Skin epidermis (tissue), 12 donors: ENCODE measurements around the gene PPP1R12A.

Source experiments
- H3K27ac ChIP-seq, 21 experiments: fragments of 200-600 bp; sonication (generic) in 11 of 21; one replicate each; pipeline ENCODE4 v1.5.0; 2020; ENCODE audit warnings: mild to moderate bottlenecking in 3 of 21, inconsistent platforms in 2 of 21, moderate library complexity in 2 of 21
- H3K4me3 ChIP-seq, 7 experiments: fragments of 200-600 bp; sonication (generic) in 2 of 7; one replicate each; pipeline ENCODE4 v1.5.0; 2020; ENCODE audit warnings: inconsistent platforms in 2 of 7, mild to moderate bottlenecking in 2 of 7, moderate library complexity in 1 of 7

The PPP1R12A gene

DNA sequence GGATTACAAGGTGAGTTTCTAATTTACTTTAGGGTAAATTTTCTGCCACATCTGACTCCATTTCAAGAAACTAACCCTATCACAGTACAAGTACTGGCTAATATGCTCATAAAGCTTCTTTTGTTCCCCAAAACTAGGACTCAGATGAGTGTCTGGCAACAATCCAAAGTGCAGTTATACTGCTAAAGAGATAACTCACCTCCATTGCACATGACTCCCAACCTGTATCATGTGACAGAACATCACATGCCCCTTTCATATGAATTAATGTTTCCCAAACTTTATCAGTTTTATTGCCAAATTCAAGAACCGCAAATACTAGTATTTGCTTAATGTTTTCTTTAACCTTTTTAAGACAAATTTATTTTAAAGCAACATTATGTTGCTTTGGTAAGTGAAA is 3.9 kb upstream of the PPP1R12A start:
- Histone ChIP-seq H3K4me3 (no peak overlapping the region), H3K27ac (no peak overlapping the region)

DNA sequence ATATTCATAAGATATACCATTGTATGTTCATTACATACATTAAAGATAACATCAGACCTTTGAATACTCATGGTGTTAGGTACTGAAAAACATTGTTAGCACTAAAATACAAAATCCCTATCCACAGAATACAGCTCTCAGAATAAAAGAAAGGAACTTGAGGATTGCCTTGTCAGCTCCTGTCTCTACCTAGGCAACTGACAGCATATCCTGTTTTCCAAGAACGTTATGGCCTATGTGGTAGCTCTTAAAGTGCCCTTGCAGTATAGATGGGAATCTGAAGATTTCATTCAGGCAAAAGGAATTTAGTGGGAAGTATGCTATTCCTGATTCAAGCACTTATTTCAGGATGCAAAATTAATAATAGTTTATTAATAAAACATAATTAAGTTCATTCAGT is 1.8 kb upstream of the PPP1R12A start:
- Histone ChIP-seq H3K4me3 (no peak overlapping the region), H3K27ac (no peak overlapping the region)

DNA sequence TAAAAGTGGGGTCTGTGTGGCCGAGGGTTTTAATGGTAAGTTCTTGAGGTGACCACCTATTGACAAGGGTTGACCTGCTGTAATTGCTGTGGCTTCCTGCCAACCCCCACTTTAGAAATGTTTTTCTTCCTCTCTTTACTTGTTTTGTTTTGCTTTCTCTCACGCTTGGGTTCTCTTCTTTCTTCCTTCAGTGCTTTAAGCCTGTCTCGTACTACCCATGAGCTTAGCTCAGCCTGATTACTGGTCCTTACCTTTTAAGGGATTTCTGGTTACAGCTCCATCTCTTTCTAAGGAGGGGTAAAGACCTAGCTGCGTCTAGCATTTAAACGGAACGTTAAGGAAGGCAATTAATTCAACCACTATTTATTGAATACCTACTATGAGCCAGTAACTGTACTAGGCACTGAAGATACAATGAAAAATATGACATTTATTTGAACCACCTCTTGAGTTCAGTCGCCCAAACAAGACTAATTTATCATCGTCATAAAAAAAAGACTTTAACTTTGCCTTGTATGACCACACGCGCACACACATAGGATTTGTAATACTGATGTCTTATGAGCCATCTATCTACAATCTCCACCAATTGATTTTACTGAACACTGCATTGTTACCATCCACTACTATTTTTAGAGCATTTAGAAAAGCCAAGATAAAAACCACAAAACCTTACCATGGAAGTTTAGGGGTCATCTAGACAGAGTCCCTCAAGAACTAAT is 888 bp upstream of the PPP1R12A start:
- Histone ChIP-seq H3K4me3 (peak overlapping the region; percentile 72 to 92 (median 78)), H3K27ac (peak overlapping the region; percentile 83 to 98 (median 95))

DNA sequence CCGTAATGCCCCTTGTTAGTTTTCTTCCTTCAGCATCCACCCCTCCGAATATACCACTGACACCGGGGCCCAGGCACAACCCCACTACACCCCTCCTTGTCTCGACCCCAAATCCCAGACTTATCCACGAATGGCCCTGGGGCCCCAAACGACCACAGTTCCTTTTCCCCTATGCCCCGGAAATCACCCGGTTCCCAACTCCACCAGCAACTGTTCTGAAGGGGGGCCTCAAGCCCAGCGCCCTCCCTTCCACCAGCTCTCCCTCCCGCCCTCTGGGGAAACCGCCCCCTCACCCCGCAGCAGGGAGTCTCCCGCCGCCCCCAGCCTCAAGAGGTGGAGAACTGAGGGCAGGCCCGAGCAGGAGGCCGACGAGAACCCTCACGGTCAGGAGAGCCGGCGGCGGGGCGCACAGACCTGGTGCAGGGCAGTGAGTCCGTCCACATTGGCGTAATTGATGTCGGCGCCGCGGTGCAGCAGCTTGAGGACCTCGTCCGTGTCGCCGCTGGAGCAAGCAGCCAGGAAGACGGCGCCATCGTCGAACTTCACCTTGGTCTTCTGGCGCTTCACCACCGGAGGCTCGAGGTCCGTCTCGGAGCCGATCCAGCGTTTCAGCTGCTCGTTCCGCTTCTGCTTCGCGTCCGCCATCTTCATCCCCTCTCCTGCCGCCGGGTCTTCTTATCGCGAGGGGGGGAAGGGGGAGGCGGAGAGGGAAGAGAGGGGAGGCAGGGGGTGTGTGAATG is 446 bp downstream of the PPP1R12A start:
- peak overlapping the region; percentile 72 to 92 (median 78) for H3K4me3 ChIP-seq

DNA sequence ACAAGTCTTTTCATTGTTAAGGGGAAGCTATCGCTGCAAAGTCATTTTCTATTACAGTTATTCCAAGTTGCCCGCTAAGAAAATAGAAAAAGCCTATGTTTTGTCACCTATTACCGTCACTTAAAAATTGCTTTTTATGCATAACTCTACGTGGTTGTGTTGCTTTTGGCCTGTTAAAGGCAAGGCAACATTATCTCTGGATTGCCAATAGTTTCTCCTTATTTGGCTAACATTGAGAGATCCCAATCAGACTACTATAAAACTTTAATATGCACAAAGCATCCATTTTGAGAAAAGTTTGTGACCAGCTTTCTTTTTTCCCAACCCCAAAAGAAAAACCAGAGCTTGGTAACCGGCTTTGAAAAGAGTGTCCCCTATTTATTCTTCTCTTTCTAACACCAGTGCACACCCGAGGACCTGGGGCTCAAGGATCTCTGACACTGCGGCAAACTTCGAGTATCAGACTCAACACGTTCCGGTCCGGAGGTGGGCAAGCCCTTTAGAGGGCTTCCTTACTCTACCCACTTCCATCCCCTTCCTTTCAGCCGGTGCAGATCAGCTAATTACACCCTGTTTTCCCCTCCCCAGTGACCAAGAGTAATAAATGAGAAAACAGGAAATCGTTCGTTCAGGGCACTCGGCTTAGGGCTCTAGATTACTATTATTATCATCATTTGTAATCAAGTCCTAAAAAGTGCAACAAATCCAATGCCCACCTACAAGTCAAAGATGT is 1.2 kb downstream of the PPP1R12A start:
- Histone ChIP-seq H3K4me3 (peak overlapping the region; percentile 72 to 92 (median 78)), H3K27ac (peak overlapping the region; percentile 83 to 98 (median 95))

More for the DNA sequence above, 446 bp downstream of the PPP1R12A start:
- peak overlapping the region; percentile 83 to 98 (median 95) for H3K27ac ChIP-seq

DNA sequence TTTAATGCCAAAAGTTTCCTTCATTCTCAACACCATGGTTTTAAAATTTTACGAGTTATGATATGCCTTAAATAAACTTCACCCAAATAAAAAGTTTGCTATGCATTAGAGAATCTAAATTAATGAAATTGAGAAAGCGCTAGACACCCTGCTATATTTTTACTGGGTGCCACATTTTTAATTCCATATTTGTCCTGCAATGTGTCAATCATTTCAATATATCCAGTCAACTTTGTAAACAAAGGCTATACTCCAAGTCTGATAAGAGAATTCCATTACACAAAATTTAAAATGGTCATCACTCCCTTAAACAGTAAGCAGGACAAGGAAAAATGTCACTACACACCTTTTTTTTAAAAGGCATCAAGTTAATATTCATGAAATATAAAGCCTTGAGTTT is 1.9 kb downstream of the PPP1R12A start:
- Histone ChIP-seq H3K4me3 (peak overlapping the region; percentile 72 to 92 (median 78)), H3K27ac (peak overlapping the region in 12 of 21 experiments; percentile 91 to 98 (median 96))

DNA sequence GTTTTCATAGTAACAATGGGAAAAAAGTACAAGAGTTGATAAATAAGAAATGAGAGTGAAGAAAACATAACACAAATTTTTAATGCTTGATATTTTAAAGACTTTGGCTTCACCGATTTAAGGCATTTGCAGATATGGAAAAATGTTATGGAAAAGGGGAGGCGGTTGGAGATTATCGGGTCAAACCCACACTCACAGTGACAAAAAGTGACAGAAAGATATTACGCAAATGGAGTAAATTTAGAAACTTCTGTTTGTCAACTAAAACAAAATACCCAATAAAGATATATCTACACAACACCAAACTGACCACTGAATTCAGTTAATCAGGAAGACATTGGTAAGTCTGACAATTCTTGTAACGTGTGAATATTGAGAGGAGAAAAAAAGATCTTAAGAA is 2.5 kb downstream of the PPP1R12A start:
- H3K4me3 ChIP-seq = peak overlapping the region in 3 of 7 experiments; percentile 72 to 89 (median 75)
- H3K27ac ChIP-seq = peak overlapping the region in 4 of 21 experiments; percentile 5 to 98 (median 68)

DNA sequence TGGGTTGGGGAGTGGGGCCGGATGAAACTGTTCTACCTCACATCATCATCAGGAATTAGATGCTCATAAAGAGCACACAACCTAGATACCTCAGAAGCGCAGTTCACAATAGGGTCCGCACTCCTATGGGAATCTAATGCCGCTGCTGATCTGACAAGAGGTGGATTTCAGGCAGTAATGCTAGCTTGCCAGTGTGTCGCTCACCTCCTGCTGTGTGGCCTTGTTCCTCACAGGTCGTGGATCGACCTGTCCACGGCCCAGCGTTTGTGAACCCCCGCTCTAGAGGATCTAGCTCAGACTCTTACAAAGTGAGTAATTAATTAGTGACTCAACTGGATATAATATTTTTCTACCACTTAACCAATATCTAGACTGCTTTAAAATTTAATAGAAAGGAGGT is 5.8 kb downstream of the PPP1R12A start:
- Histone ChIP-seq H3K4me3 (no peak overlapping the region), H3K27ac (no peak overlapping the region)

DNA sequence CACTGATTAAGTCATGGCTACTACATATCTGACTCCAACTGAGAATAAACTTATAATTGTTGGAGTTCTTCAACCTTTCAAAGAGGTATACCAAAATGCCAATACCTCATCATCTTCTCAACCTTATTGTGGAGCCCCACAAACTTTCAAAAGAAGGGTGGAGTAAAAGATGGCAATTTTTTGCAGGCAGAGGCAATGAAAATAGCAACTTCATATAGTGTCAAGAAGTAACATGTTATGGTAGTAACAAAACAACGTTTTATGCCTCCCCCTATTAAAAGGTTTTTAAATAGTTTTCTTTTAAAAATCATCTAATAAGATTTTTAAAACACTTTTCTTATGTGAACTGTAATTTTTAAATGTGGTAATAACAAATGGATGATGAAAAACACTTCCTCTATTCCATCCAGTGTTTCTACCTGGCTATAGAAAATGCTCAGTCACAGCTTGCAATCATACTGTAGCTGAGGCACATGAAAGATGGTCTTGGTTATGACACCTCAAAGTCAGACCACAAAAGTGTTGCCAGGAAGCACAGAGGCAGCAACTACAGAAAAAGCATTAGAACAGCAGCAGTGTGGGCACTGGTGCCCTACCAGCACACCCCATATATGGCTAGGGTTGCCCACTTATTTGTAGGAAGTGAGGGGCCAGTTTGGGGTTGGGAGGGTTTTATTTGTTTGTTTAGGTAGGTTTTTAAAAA is 7.0 kb downstream of the PPP1R12A start:
- Histone ChIP-seq H3K4me3 (no peak overlapping the region), H3K27ac (peak overlapping the region in 7 of 21 experiments; percentile 10 to 70 (median 23))

DNA sequence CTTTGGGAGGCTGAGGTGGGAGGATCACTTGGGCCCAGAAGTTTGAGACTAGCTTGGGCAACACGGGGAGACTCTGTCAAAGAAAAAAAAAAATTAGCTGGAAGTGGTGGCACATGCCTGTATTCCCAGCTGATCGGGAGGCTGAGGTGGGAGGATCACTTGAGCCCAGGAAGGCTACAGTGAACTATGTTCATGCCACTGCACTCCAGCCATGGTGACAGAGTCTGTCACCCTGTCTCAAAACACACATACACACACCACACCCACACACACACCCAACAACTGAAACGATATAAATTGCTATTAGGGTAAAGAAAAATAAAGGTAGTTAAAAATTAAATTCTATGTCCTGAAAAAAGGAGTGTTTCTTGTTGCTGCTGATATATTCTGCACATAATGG is 7.9 kb downstream of the PPP1R12A start:
- H3K27ac ChIP-seq = peak overlapping the region in 2 of 21 experiments; percentile 10 to 70

DNA sequence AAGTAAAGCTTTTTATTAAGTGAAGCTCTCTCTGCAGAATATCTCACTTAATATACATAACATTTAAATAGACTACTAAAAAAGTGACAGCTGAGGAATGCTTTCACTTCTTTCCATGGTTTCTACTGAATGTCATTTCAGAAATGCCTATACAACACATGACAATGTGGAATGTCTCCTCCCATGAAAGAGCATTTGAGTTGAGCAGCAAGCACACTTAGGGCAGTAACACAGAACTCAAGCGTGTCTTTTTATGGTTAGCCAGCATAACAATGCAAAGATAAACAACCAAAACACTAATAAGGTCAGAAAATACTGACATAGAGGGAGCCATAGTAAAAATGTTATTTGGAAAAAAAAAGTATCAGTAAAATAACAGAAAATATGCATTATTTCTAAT is 9.4 kb downstream of the PPP1R12A start:
- Histone ChIP-seq H3K27ac (no peak overlapping the region), H3K4me3 (no peak overlapping the region)

More for the DNA sequence above, 7.9 kb downstream of the PPP1R12A start:
- no peak overlapping the region for H3K4me3 ChIP-seq

DNA sequence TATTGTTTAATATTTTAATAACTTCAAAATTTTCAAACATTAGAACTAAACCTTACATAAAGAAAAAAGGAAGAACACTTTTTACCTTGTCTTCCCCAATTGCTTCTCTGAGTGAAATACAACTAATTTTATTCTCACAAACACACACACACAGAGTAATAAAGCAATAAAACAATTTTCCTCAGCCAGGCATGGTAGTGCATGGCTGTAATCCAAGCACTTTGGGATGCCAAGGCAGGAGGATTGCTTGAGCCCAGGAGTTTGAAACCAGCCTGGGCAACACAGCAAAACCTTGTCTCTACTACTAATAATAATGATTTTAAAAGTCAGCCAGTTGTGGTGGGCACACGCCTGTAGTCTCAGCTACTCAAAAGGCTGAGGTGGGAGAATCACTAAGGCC is 13.1 kb downstream of the PPP1R12A start:
- Histone ChIP-seq H3K4me3 (no peak overlapping the region), H3K27ac (no peak overlapping the region)

DNA sequence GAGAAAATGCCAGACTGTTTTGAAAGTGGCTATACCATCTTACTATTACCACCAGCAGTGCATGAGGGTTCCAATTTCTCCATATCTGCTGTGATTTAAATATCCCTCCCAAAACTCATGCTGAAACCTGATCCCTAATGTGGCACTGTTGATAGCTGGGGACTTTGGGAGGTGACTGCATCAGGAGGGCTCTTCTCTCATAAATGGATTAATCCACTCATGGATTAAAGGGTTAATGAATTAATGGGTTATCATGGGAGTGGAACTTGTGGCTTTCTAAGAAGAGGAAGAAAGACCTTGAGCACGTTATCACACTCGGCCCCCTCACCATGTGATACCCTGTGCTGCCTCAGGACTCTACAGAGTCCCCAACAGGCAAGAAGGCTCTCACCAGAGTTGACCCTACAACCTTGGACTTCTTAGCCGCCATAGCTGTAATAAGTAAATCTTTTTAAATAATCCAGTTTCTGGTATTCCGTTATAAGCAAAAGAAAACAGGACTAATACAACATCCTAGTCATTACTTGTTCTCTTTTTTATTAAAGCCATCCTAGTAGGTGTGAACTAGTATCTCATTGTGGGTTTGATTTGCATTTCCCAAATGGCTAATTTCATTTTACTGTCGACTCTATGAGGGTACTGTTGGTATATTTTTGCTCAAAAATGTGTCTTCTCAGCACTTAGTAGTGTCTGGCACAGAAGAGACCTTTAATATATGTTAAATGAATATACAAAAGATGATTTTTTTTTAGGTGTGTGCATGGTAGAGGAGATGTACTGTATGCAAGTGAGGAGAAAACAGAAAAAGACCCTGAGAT is 14.3 kb downstream of the PPP1R12A start:
- Histone ChIP-seq H3K27ac (no peak overlapping the region), H3K4me3 (no peak overlapping the region)

DNA sequence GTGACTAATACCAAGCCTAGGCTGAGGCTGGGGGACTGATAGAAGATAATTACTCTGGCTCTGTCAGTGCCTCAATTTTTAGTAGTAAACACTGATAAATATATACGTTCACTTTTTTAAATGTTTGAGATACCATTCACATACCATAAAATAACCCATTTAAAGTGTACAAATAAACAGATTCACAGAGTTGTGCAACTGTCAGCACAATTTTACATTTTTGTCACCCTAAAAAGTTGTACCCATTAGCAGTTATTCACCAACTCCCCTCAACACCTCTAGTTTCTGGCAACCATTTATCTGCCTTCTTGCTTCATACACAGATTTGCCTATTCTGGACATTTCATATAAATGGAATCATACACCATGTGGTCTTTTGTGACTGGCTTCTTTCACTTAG is 15.1 kb downstream of the PPP1R12A start:
- H3K27ac ChIP-seq = no peak overlapping the region
- H3K4me3 ChIP-seq = no peak overlapping the region

DNA sequence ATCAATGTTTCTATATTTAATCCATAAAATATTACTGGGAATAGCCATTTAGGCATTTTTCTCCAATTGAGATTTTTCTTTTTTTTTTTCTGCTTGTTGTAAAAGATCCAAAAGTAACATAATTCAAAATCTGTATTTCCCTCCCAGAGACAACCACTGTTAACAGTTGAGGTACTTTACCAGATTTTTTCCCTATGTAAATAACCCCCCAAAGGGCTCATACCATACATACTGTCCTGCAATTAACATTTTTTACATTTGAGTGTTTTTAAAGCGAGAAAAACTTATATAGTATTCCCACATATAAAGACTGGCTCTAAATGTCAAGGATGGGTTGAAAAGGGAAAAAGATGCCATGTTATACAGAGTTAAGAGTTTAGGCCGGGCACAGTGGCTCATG is 18.1 kb downstream of the PPP1R12A start:
- Histone ChIP-seq H3K27ac (no peak overlapping the region), H3K4me3 (no peak overlapping the region)

DNA sequence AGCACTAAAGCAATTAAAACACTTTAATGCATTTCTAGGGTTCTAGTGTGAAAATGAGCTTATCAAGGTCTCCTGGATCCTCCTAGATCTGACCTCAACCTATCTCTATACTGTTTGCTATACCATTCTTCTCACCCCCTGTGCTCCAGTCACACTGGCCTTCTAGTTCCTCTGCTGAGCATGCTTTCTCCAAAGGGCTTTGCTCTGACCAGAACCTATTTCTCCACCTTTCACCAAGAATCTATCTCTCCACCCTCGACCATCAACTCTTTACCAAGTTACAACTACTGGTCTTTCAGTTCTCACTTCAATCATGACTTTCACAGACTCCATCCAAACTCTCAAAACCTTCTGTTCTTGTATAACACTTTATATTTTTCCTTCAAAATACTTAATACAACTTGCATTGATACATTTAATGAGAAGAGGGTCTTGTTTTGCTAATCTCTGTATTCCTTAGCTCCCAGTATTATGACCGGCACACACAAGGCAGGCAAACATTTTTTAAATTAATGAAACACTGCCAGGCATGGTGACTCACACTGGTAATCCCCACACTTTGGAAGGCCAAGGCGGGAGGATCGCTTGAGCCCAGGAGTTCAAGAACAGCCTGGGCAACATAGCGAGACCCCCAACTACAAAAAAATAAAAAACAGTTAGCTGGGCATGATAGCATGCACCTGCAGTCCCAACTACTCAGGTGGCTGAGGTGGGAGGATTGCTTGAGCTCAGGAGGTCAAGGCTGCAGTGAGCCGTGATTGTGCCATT is 22.8 kb downstream of the PPP1R12A start:
- no peak overlapping the region for H3K4me3 ChIP-seq

DNA sequence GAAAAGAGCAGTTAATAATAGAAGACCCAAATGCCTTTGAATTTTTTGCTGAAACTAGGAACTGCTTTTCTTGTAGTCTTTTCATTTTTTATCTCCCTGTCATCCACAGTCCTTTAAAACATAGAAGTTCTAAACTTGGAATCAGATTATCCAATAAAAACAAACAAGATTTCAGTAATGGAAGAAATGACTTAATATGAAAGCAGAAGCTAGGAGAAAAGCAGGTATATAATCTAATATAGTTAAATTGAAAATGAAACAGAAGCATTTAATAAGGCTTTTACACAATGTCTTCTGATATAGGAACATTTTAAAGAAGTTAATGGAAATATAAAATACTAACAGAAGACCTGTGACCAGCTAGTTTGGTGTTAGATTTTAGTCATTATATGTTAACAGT is 26.5 kb downstream of the PPP1R12A start:
- no peak overlapping the region for H3K4me3 ChIP-seq
- H3K27ac ChIP-seq = no peak overlapping the region

More for the DNA sequence above, 22.8 kb downstream of the PPP1R12A start:
- peak overlapping the region in 1 of 21 experiments; percentile 24 for H3K27ac ChIP-seq

DNA sequence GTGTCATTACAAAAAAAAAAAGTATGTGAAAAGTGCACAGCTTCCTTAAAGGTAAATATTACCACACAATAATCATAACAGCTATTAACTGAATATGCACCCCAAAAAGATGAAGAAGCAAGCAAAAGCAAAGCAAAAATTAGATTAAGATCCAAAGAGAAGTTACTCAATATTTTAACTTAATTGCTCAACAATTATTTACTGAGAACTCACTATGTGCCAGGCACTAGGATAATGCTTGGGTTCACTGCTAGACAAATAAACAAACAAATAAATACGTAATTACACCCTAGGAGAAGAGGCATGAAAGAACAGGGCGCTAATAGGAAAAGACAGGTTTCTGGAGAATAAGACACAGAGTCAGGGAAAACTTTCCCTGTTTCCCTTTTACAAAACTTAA is 33.4 kb downstream of the PPP1R12A start:
- no peak overlapping the region for H3K4me3 ChIP-seq
- H3K27ac ChIP-seq = no peak overlapping the region
